ENCODE measurements around the gene LRRC45. TPM values are rescaled to one million over a fixed set of nuclear protein-coding genes. Genes with fewer than 3 reads are reported as not detected.

LRRC45 gene
- total and polyA plus RNA-seq, 2 of the 4 experiments (the other 2 are of a cell fraction) = 7.2 to 10.2 TPM

GRCh38 chr17:82035488-82035887 is 12.4 kb downstream of the LRRC45 start:
- 64% methylated on average over 2 of the region's 8 CpGs; no CpG with 5 or more reads in 1 of the 2 experiments for WGBS, 2 experiments (ENCODE audit: extremely low coverage in 2 of 2, insufficient read length in 1 of 2)

More at GRCh38 chr17:82035488-82035887, 12.4 kb downstream of the LRRC45 start:
- Histone ChIP-seq H3K27me3 (ENCODE audit: control insufficient read depth, insufficient read depth, low read length) (no peaks in the 10 kb centered on the region), H3K4me3 (ENCODE audit: insufficient read depth, low read depth, low read length) (no peak overlapping the region), H4K20me1 (ENCODE audit: insufficient read depth, low read length) (peaks cover 5% of the 10 kb centered on the region), H3K4me2 (ENCODE audit: low read depth, low read length) (no peak overlapping the region), H3K23ac (ENCODE audit: low read depth, low read length) (no peak overlapping the region), H2BK5ac (ENCODE audit: low read depth, low read length, poor library complexity, severe bottlenecking) (no peak overlapping the region), H3K27ac (ENCODE audit: insufficient read depth, low read length) (no peak overlapping the region), H4K5ac (ENCODE audit: low read depth, low read length) (no peak overlapping the region), H3K18ac (ENCODE audit: low read depth, low read length) (no peak overlapping the region), H3K14ac (replicated peaks; ENCODE audit: low read depth, low read length) (no peak overlapping the region), H3K4ac (ENCODE audit: low read depth, low read length) (no peak overlapping the region), H3K9ac (ENCODE audit: low read depth, low read length) (no peak overlapping the region), H3K36me3 (ENCODE audit: control insufficient read depth, insufficient read depth, low read length) (no peaks in the 10 kb centered on the region), H4K91ac (ENCODE audit: insufficient read depth, low read depth, low read length) (no peak overlapping the region), H2AK5ac (ENCODE audit: low read depth, low read length) (no peak overlapping the region), H2BK120ac (ENCODE audit: low read depth, low read length) (no peak overlapping the region), H2AK9ac (replicated peaks; ENCODE audit: low read depth, low read length, poor library complexity) (peak overlapping the region; percentile 5), H2BK15ac (ENCODE audit: low read depth, low read length) (no peak overlapping the region), H3K79me1 (ENCODE audit: low read depth in 1 of 2, low read length in 2 of 2) (peaks cover 7 to 12% of the 10 kb centered on the region in 2 experiments), H3K56ac (ENCODE audit: extremely low read depth, insufficient read depth, low read length) (no peak overlapping the region), H3K4me1 (ENCODE audit: control insufficient read depth, insufficient read depth, low read length) (peaks cover 11% of the 10 kb centered on the region), H3K9me1 (ENCODE audit: insufficient read depth, low read length) (0 out of 2 replicates have a peak, but pooled peaks cover 7% of the 10 kb centered on the region), H2AFZ (replicated peaks; ENCODE audit: low read length, poor library complexity) (peak overlapping the region; percentile 3), H4K8ac (ENCODE audit: low read depth in 2 of 2, low read length in 2 of 2) (no peak overlapping the region), H3K9me3 (ENCODE audit: control insufficient read depth, insufficient read depth, low read length) (no peaks in the 10 kb centered on the region), H2BK20ac (ENCODE audit: low read depth, low read length) (no peak overlapping the region)
- no peak for DNase-seq
- in situ Hi-C loops (cut with MboI; ENCODE audit: low sequenced_read_pairs) (no loop called here), dilution Hi-C loops (cut with HindIII; ENCODE audit: low sequenced_read_pairs, unreplicated experiment) (no loop called here), intact Hi-C loops (cut with micrococcal nuclease) (loop anchor here (10.0 kb wide), 1 partner anchor 289 kb away; no protein-coding TSS in a partner anchor)
- no peak for TF ChIP-seq RFX5 (IDR thresholded peaks at IDR 0.05; ENCODE audit: low read depth, low read length)
- TF ChIP-seq RAD21 (IDR thresholded peaks at IDR 0.05; ENCODE audit: low read length) = no peak
- no peak for TF ChIP-seq SMC3 (IDR thresholded peaks at IDR 0.05; ENCODE audit: low read depth, low read length)
- no peak for TF ChIP-seq ELK1 (IDR thresholded peaks at IDR 0.05; ENCODE audit: borderline replicate concordance, low read depth, low read length)
- no peak for TF ChIP-seq RCOR1 (IDR thresholded peaks at IDR 0.05; ENCODE audit: insufficient replicate concordance, low read length)
- TF ChIP-seq CEBPB (IDR thresholded peaks at IDR 0.05; ENCODE audit: low read depth, low read length) = no peak
- ATAC-seq (ENCODE audit: low read depth) = no peak
- no TSS peak for BruUV-seq (replicated peaks)
- ChIA-PET POLR2A (ENCODE audit: unreplicated experiment) (no interaction called here), CTCF (no interaction called here)

Data from IMR-90 (cell line).